HCT116 (cell line): ENCODE measurements around the gene FSD1. TPM values are rescaled to one million over a fixed set of nuclear protein-coding genes. Genes with fewer than 3 reads are reported as not detected.

ENCODE experiments used
- ATAC-seq: fragments of 200-7000 bp; cut with Tn5 transposase; 2 replicates; pipeline ENCODE4 v1.9.1; 2020; ENCODE audit warnings: mild to moderate bottlenecking, moderate library complexity
- Bru-seq: library from RNA; stranded (reverse); fragments of 400-500 nt; gene quantifications from one replicate; lab custom pipeline; 2021; lab: Mats Ljungman, UMichigan
- BruChase-seq, 2 experiments: library from RNA; stranded (reverse); fragments of 400-500 nt; gene quantifications; one replicate each; lab custom pipeline; 2021; lab: Mats Ljungman, UMichigan
- BruUV-seq: library from RNA; stranded (reverse); fragments of 400-500 nt; replicated peaks from 2 replicates; lab custom pipeline; 2021; lab: Mats Ljungman, UMichigan
- CTCF ChIA-PET: fragments of 300-600 bp; sonication (Branson Sonifier 250); formaldehyde crosslinking; loops from one replicate; lab custom pipeline; 2021; ENCODE audit warnings: antibody characterized with exemption; lab: Charles Lee
- POLR2A ChIA-PET: fragments of 300-600, 350-600 bp; sonication (Branson Sonifier 250); formaldehyde crosslinking; loops from one replicate; lab custom pipeline; 2021; ENCODE audit warnings: antibody characterized with exemption; lab: Charles Lee
- RAD21 ChIA-PET, 2 experiments: fragments of 300-600 bp; sonication (Branson Sonifier 250); formaldehyde crosslinking; loops; one replicate each; lab custom pipeline; 2023; ENCODE audit warnings: low total read pairs in 2 of 2; ENCODE audit not compliant: uncharacterized antibody in 2 of 2, unreplicated experiment in 2 of 2, low non-redundant PET in 1 of 2; lab: Charles Lee
- DNase-seq: peaks from one replicate; pipeline ENCODE4 v3.0.0-alpha.2; 2010; ENCODE audit warnings: low read depth, low spot score
- H2AFZ ChIP-seq: fragments of 200-600 bp; shearing (Covaris generic), sonication (generic); 2 replicates; pipeline ENCODE4 v1.6.1; 2017; ENCODE audit warnings: low read depth, mixed run types, mixed read lengths, antibody characterized with exemption, low read length; ENCODE audit not compliant: poor library complexity, severe bottlenecking
- H3K27ac ChIP-seq: 2 replicates; pipeline ENCODE4 v1.5.1; 2012; ENCODE audit warnings: low read depth, low read length
- H3K27me3 ChIP-seq: fragments of 200-600 bp; sonication (generic); 2 replicates; pipeline ENCODE4 v1.6.1; 2016; ENCODE audit warnings: mixed run types, low read length, mixed read lengths; ENCODE audit not compliant: insufficient read depth
- H3K36me3 ChIP-seq, 2 experiments: fragments of 200-500 bp in 1 of 2; fragments of 200-600 bp in 1 of 2; sonication (Bioruptor generic) in 1 of 2; sonication (generic) in 1 of 2; 2 replicates each; pipeline versions ENCODE4 v1.5.1 to v1.6.1; 2014 to 2016; ENCODE audit warnings: low read length in 2 of 2, inconsistent platforms in 1 of 2, mixed read lengths in 1 of 2, mixed run types in 1 of 2; ENCODE audit not compliant: insufficient read depth in 2 of 2, control insufficient read depth in 1 of 2
- H3K4me1 ChIP-seq, 2 experiments: fragments of 200-600 bp in 1 of 2; sonication (generic) in 1 of 2; 2 replicates each; pipeline versions ENCODE4 v1.5.1 to v1.6.1; 2012 to 2017; ENCODE audit warnings: low read length in 2 of 2, inconsistent platforms in 1 of 2, mild to moderate bottlenecking in 1 of 2, mixed read lengths in 1 of 2, mixed run types in 1 of 2, moderate library complexity in 1 of 2; ENCODE audit not compliant: insufficient read depth in 2 of 2, control insufficient read depth in 1 of 2
- H3K4me2 ChIP-seq: fragments of 200-600 bp; sonication (generic); 2 replicates; pipeline ENCODE4 v1.6.1; 2017; ENCODE audit warnings: mixed run types, low read length, mixed read lengths
- H3K4me3 ChIP-seq, 2 experiments: fragments of 200-600 bp in 1 of 2; sonication (generic) in 1 of 2; replicated peaks in 1 of 2; 2 replicates each; pipeline ENCODE4 v1.5.1; 2011 to 2016; ENCODE audit warnings: low read length in 2 of 2, control low read depth in 1 of 2, low read depth in 1 of 2, mild to moderate bottlenecking in 1 of 2, mixed read lengths in 1 of 2, mixed run types in 1 of 2
- H3K79me2 ChIP-seq: fragments of 200-600 bp; sonication (generic); 2 replicates; pipeline ENCODE4 v1.6.1; 2017; ENCODE audit warnings: mild to moderate bottlenecking, mixed run types, low read length, moderate library complexity, mixed read lengths; ENCODE audit not compliant: insufficient read depth
- H3K9ac ChIP-seq: fragments of 200-600 bp; sonication (generic); 2 replicates; pipeline ENCODE4 v1.6.1; 2016; ENCODE audit warnings: low read length, mixed read lengths
- H3K9me2 ChIP-seq: fragments of 200-600 bp; sonication (generic), shearing (Covaris generic); 2 replicates; pipeline ENCODE4 v1.6.1; 2017; ENCODE audit warnings: mixed run types, mild to moderate bottlenecking, moderate library complexity; ENCODE audit not compliant: insufficient read depth
- H3K9me3 ChIP-seq, 2 experiments: fragments of 200-500 bp in 1 of 2; fragments of 200-600 bp in 1 of 2; sonication (Bioruptor generic) in 1 of 2; sonication (generic) in 1 of 2; 2 replicates each; pipeline ENCODE4 v1.6.1; 2014 to 2017; ENCODE audit warnings: low read length in 2 of 2, mixed read lengths in 2 of 2, inconsistent platforms in 1 of 2, low read depth in 1 of 2, mild to moderate bottlenecking in 1 of 2, mixed run types in 1 of 2, moderate library complexity in 1 of 2; ENCODE audit not compliant: control insufficient read depth in 1 of 2, insufficient read depth in 1 of 2
- H4K20me1 ChIP-seq: fragments of 200-600 bp; sonication (generic), shearing (Covaris generic); 2 replicates; pipeline ENCODE4 v1.6.1; 2017; ENCODE audit warnings: mixed run types, mild to moderate bottlenecking, moderate library complexity; ENCODE audit not compliant: insufficient read depth
- CBX3 ChIP-seq: IDR thresholded peaks from 2 replicates; pipeline ENCODE4 v1.6.1; 2012; ENCODE audit warnings: low read depth
- TCF7L2 ChIP-seq: IDR thresholded peaks from 2 replicates; pipeline ENCODE4 v1.7.0; 2011; ENCODE audit warnings: borderline replicate concordance, inconsistent platforms; ENCODE audit not compliant: insufficient read depth, insufficient read length; ENCODE audit errors: extremely low read depth
- YY1 ChIP-seq: IDR thresholded peaks from 2 replicates; pipeline ENCODE4 v1.6.1; 2011; ENCODE audit warnings: low read length, low read depth, moderate library complexity, mild to moderate bottlenecking; ENCODE audit not compliant: insufficient replicate concordance; ENCODE audit errors: extremely low read depth
- intact Hi-C: fragments of 100-400 bp; cut with micrococcal nuclease; formaldehyde crosslinking; loops from 2 replicates; pipeline ENCODE4 v1.10.0; 2022
- long read RNA-seq: library from polyadenylated mRNA; unstranded; transcript quantifications from one replicate; pipeline ENCODE4 v2.0.0, GENCODE V29; 2021; ENCODE audit not compliant: unreplicated experiment
- polyA plus RNA-seq: library from polyadenylated mRNA; unstranded; fragments of >200 nt; gene quantifications from 2 replicates; pipeline ENCODE4 v1.2.1, GENCODE V29; 2012; ENCODE audit warnings: missing spikeins
- total RNA-seq: library from RNA; stranded (reverse); gene quantifications from one replicate; pipeline ENCODE4 v1.2.1, GENCODE V29; 2021; ENCODE audit not compliant: unreplicated experiment
- TF ChIP-seq, protein P1 (sequence below), 3 experiments: fragments of 200-600 bp in 1 of 3; sonication (generic) in 1 of 3; IDR thresholded peaks in 2 of 3; conservative IDR thresholded peaks in 1 of 3; 2 replicates each; pipeline ENCODE4 v1.5.1; 2012 to 2017; ENCODE audit warnings: low read depth in 2 of 3, low read length in 2 of 3, antibody characterized with exemption in 1 of 3, borderline replicate concordance in 1 of 3, control low read depth in 1 of 3, mild to moderate bottlenecking in 1 of 3, mixed read lengths in 1 of 3, mixed run types in 1 of 3, moderate library complexity in 1 of 3; ENCODE audit not compliant: insufficient read depth in 1 of 3
- TF ChIP-seq, protein P2 (sequence below): IDR thresholded peaks from 2 replicates; pipeline ENCODE4 v1.6.1; 2012

The FSD1 gene
- total RNA-seq (20.1 TPM), Bru-seq, nascent RNA (percentile 39 among the genes with signal in this experiment), BruChase-seq, experiment 1, labeled RNA remaining after a 6-hour chase (percentile 44 among the genes with signal in this experiment), BruChase-seq, experiment 2, labeled RNA remaining after a 2-hour chase (percentile 47 among the genes with signal in this experiment)
- 11.6 and 13.9 TPM in 2 replicates for polyA plus RNA-seq
- long read RNA-seq, transcript FSD1-201 (13 exons, 1,831 nt) = major isoform, 35 of 54 reads
- long read RNA-seq, partial matches to known transcripts = 6 of 54 reads
- long read RNA-seq, other reads (novel, unspliced or antisense) = 12 of 54 reads

DNA sequence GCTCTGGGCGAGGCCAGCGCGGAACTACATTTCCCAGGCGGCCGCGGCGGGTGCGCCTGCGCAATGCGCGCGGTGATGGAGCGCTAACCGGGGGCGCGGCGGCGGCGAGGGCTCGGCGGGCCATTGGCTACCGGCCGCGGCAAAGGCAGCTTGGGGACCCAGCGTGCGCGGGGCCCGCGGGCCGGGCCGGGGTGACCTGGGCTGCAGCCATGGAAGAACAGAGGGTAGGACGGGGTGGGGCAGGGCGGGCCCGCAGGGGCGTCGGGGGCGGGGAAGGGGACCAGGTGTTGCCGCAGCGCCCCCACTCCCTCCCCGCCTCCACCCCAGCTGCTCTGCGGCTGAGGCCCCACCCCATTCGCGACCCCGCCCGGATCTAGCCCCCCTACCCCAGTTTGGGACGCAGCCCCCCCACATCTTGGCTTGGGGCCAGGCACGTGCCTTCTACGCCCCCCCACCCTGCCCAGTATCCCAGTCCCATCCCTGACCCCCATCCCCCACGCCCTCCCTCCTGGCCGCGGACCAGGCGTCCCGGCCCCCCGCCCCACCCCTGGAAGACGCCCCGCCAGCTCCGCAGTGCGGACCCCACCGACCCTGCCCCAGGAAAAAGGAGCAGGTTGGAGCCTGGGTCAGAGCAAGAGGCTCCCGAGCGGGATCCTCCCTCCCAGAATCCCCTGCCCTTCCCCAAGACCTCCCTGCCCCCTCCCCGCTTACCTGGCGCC is at the start of gene FSD1:
Gene FSD1, plus strand, starts transcription at position 61 of the 719 bp plus-strand sequence. Its CDS starts 149 bp downstream, at position 210.
- intact Hi-C loops = no loop called here
- Histone ChIP-seq H3K4me1 (peaks cover 4 to 9% of the 10 kb centered on the region in 2 experiments; a peak in 2 of 4 replicates), H3K79me2 (no peaks in the 10 kb centered on the region), H3K36me3 (0 out of 4 replicates have a peak, but pooled peaks cover 0 to 3% of the 10 kb centered on the region in 2 experiments), H3K27ac (no peak within 1 kb of the TSS), H3K9ac (no peak within 1 kb of the TSS), H2AFZ (peak within 1 kb of the TSS; percentile 62), H3K27me3 (no peaks in the 10 kb centered on the region), H3K9me3 (no peaks in the 10 kb centered on the region), H3K9me2 (no peaks in the 10 kb centered on the region), H3K4me3 (peak within 1 kb of the TSS; percentile 37 to 40), H3K4me2 (peak within 1 kb of the TSS; percentile 46), H4K20me1 (no peaks in the 10 kb centered on the region)
- POLR2A ChIA-PET = interaction anchor here (1.8 kb wide), 1 partner anchor 38 kb away, joined by 4 read pairs; the partner anchor contains the start of gene MPND
- DNase-seq (no peak), ATAC-seq (peak; percentile 99)
- TF ChIP-seq YY1 (peak; percentile 25), CBX3 (no peak)
- RAD21 ChIA-PET = no interaction called here
- no TSS peak for BruUV-seq
- CTCF ChIA-PET = no interaction called here

DNA sequence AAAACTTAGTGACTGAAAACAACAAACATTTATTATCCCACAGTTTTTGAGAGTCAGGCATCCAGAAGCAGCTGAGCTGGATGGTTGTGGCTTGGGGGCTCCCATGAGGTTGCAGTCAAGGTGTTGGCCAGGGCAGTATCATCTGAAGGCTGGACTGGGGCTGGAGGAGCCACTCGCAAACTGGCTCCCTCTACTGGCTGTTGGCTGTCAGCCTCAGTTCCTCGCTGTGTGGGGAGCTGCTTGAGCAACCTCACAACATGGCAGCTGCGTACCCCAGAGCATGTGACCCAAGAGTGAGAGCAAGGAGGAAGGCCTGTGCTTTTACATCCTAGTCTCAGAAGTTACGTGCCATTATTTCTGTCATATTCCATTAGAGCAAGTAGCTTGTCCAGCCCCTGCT is 47.8 kb upstream of the FSD1 start:
- H3K36me3 ChIP-seq = peaks cover 25 to 40% of the 10 kb centered on the region in 2 experiments
- ChIA-PET CTCF (interaction anchor here (0.6 kb wide), 1 partner anchor 72 kb away, joined by 3 read pairs; no protein-coding TSS in a partner anchor), POLR2A (interaction anchor here (1.2 kb wide), 1 partner anchor 10 kb away, joined by 3 read pairs; the partner anchor contains the start of gene YJU2), RAD21 (no interaction called here)
- H3K79me2 ChIP-seq = no peaks in the 10 kb centered on the region
- no peaks in the 10 kb centered on the region for H4K20me1 ChIP-seq
- no peak overlapping the region for H3K9ac ChIP-seq
- no TSS peak for BruUV-seq
- no peaks in the 10 kb centered on the region for H3K9me2 ChIP-seq
- H3K4me1 ChIP-seq = no peaks in the 10 kb centered on the region
- ATAC-seq (peak; percentile 62), DNase-seq (no peak)
- H3K4me2 ChIP-seq = no peak overlapping the region
- TF ChIP-seq, protein P1, sequence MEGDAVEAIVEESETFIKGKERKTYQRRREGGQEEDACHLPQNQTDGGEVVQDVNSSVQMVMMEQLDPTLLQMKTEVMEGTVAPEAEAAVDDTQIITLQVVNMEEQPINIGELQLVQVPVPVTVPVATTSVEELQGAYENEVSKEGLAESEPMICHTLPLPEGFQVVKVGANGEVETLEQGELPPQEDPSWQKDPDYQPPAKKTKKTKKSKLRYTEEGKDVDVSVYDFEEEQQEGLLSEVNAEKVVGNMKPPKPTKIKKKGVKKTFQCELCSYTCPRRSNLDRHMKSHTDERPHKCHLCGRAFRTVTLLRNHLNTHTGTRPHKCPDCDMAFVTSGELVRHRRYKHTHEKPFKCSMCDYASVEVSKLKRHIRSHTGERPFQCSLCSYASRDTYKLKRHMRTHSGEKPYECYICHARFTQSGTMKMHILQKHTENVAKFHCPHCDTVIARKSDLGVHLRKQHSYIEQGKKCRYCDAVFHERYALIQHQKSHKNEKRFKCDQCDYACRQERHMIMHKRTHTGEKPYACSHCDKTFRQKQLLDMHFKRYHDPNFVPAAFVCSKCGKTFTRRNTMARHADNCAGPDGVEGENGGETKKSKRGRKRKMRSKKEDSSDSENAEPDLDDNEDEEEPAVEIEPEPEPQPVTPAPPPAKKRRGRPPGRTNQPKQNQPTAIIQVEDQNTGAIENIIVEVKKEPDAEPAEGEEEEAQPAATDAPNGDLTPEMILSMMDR (IDR thresholded peaks at IDR 0.05 in 2 of 3, conservative IDR thresholded peaks at IDR 0.05 in 1 of 3; ENCODE audit: borderline replicate concordance in 1 of 3, insufficient read depth in 1 of 3, low read depth in 2 of 3, low read length in 2 of 3) = peak in 2 of 3 experiments; percentile 35 to 65; a peak in 4 of 6 replicates
- TF ChIP-seq, protein P2, sequence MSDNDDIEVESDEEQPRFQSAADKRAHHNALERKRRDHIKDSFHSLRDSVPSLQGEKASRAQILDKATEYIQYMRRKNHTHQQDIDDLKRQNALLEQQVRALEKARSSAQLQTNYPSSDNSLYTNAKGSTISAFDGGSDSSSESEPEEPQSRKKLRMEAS = no peak
- TF ChIP-seq TCF7L2 (no peak), CBX3 (peak; percentile 79)
- H3K27ac ChIP-seq = no peak overlapping the region
- peaks cover 5 to 6% of the 10 kb centered on the region in 2 experiments; a peak in 2 of 4 replicates for H3K9me3 ChIP-seq
- H3K4me3 ChIP-seq = no peak overlapping the region
- no peak overlapping the region for H2AFZ ChIP-seq
- H3K27me3 ChIP-seq = no peaks in the 10 kb centered on the region
- intact Hi-C loops = no loop called here
